ENCODE results near the gene KCNQ5.

KCNQ5 gene

DNA sequence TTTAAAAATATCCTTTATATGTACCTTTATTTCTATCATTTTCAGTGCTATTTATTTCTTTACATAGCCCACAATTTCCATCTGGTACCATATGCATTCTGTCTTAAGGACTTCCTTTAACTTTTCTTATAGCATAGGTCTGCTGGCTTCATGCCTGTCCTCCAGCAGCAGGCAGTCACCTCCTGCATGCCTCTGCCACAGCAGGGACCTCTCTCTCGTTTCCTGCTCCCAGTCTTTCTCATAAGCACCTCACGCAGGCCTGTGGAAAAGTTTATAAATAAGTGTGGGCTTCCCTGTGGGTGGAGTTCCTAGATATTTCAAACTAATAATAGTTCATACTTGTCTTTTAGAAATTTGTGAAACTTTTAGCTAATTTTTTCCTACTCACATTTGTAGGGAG, 133.9 kb downstream of the KCNQ5 start:
- no peak overlapping the region for H3K4me3 ChIP-seq (ENCODE audit: low read depth in 1 of 2, low read length in 2 of 2)
- no peaks in the 10 kb centered on the region for H3K36me3 ChIP-seq (ENCODE audit: insufficient read depth, low read length)
- H3K27me3 ChIP-seq (ENCODE audit: control insufficient read depth in 1 of 2, insufficient read depth in 2 of 2, low read length in 2 of 2) = no peaks in the 10 kb centered on the region
- no peak overlapping the region for H3K9ac ChIP-seq (ENCODE audit: low read length)
- no peaks in the 10 kb centered on the region for H3K4me1 ChIP-seq (ENCODE audit: insufficient read depth, low read length)
- H3K9me3 ChIP-seq (ENCODE audit: low read length) = no peaks in the 10 kb centered on the region
- no peak overlapping the region for H3K27ac ChIP-seq (ENCODE audit: low read depth, low read length)

DNA sequence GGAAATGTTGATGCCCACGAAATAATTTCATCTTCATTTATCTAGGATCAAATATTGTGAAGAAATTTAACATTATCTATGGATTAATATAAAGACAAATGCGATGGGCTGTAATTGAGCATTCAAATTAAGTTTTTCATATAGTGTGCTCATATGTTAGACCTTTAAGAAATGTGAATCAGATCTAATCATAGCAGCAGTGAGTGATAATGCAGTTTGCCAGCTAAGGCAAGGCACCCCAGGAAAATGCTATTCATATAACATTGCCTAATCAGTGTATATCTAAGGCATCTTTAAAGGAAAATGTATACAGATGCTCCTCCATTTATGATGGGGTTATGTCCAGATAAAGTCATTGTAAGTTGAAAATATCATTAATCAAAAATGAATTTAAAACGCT, 135.2 kb downstream of the KCNQ5 start:
- H3K27me3 ChIP-seq (ENCODE audit: control insufficient read depth in 1 of 2, insufficient read depth in 2 of 2, low read length in 2 of 2) = no peaks in the 10 kb centered on the region

GRCh38 chr6:72757926-72758325, 136.1 kb downstream of the KCNQ5 start:
- no peaks in the 10 kb centered on the region for H3K36me3 ChIP-seq (ENCODE audit: insufficient read depth, low read length)
- no peak overlapping the region for H3K4me3 ChIP-seq (ENCODE audit: low read depth in 1 of 2, low read length in 2 of 2)
- H3K9ac ChIP-seq (ENCODE audit: low read length) = no peak overlapping the region
- no peaks in the 10 kb centered on the region for H3K27me3 ChIP-seq (ENCODE audit: control insufficient read depth in 1 of 2, insufficient read depth in 2 of 2, low read length in 2 of 2)
- no peak overlapping the region for H3K27ac ChIP-seq (ENCODE audit: low read depth, low read length)
- H3K4me1 ChIP-seq (ENCODE audit: insufficient read depth, low read length) = no peaks in the 10 kb centered on the region
- H3K9me3 ChIP-seq (ENCODE audit: low read length) = no peaks in the 10 kb centered on the region

More for the DNA sequence above, 135.2 kb downstream of the KCNQ5 start:
- Histone ChIP-seq H3K36me3 (ENCODE audit: insufficient read depth, low read length) (no peaks in the 10 kb centered on the region), H3K4me3 (ENCODE audit: low read depth in 1 of 2, low read length in 2 of 2) (no peak overlapping the region), H3K9ac (ENCODE audit: low read length) (no peak overlapping the region), H3K9me3 (ENCODE audit: low read length) (no peaks in the 10 kb centered on the region), H3K4me1 (ENCODE audit: insufficient read depth, low read length) (no peaks in the 10 kb centered on the region), H3K27ac (ENCODE audit: low read depth, low read length) (no peak overlapping the region)

DNA sequence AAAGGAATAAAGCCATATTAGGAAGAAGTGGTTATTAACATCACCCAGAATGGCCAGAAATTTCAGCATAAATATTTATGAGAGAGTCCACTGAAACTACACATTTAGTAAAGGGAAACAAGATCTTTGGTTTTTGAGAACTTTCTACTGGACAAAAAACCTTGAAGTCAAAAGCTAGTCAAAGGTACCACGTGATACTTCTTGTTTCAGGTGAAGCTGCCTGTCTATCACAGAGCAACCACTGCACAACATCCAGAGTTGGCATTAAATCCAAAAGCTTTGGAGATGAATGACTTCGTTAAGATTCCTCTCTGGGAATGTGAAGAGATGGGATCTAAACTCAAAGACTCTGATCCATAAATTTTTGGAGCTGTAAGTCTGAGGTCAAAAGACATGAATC, 137.0 kb downstream of the KCNQ5 start:
- Histone ChIP-seq H3K9ac (ENCODE audit: low read length) (no peak overlapping the region), H3K4me1 (ENCODE audit: insufficient read depth, low read length) (no peaks in the 10 kb centered on the region), H3K9me3 (ENCODE audit: low read length) (no peaks in the 10 kb centered on the region), H3K27me3 (ENCODE audit: control insufficient read depth in 1 of 2, insufficient read depth in 2 of 2, low read length in 2 of 2) (no peaks in the 10 kb centered on the region), H3K27ac (ENCODE audit: low read depth, low read length) (no peak overlapping the region), H3K36me3 (ENCODE audit: insufficient read depth, low read length) (no peaks in the 10 kb centered on the region), H3K4me3 (ENCODE audit: low read depth in 1 of 2, low read length in 2 of 2) (no peak overlapping the region)

- Histone ChIP-seq H3K9ac (ENCODE audit: low read length) (no peak overlapping the region), H3K27me3 (ENCODE audit: control insufficient read depth in 1 of 2, insufficient read depth in 2 of 2, low read length in 2 of 2) (no peaks in the 10 kb centered on the region), H3K9me3 (ENCODE audit: low read length) (no peaks in the 10 kb centered on the region), H3K4me1 (ENCODE audit: insufficient read depth, low read length) (no peaks in the 10 kb centered on the region), H3K36me3 (ENCODE audit: insufficient read depth, low read length) (no peaks in the 10 kb centered on the region), H3K27ac (ENCODE audit: low read depth, low read length) (no peak overlapping the region), H3K4me3 (ENCODE audit: low read depth in 1 of 2, low read length in 2 of 2) (no peak overlapping the region)
Observed at GRCh38 chr6:72760114-72760793, 138.4 kb downstream of the KCNQ5 start.

DNA sequence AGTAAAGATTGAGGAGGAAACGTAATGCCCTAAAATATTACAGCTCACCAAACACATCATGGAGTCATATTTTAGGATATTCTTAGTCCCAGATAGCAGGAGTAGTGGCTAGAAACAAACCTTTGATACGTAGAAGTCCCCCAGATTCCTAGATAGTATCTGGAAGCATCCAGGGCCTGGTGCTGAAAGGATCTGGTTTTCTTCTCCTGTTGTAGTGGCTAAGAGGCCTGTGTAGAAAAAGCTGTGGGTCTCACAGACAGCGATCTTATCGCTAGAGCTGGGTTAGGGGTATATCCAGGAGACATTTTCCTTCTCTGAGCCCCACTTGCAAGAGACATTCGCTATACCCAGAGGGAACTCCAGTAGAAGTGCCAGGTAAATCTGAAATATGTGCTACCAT, 139.9 kb downstream of the KCNQ5 start:
- no peak overlapping the region for H3K27ac ChIP-seq (ENCODE audit: low read depth, low read length)
- no peaks in the 10 kb centered on the region for H3K9me3 ChIP-seq (ENCODE audit: low read length)
- H3K9ac ChIP-seq (ENCODE audit: low read length) = no peak overlapping the region
- no peaks in the 10 kb centered on the region for H3K27me3 ChIP-seq (ENCODE audit: control insufficient read depth in 1 of 2, insufficient read depth in 2 of 2, low read length in 2 of 2)
- no peaks in the 10 kb centered on the region for H3K36me3 ChIP-seq (ENCODE audit: insufficient read depth, low read length)
- no peak overlapping the region for H3K4me3 ChIP-seq (ENCODE audit: low read depth in 1 of 2, low read length in 2 of 2)
- H3K4me1 ChIP-seq (ENCODE audit: insufficient read depth, low read length) = no peaks in the 10 kb centered on the region

DNA sequence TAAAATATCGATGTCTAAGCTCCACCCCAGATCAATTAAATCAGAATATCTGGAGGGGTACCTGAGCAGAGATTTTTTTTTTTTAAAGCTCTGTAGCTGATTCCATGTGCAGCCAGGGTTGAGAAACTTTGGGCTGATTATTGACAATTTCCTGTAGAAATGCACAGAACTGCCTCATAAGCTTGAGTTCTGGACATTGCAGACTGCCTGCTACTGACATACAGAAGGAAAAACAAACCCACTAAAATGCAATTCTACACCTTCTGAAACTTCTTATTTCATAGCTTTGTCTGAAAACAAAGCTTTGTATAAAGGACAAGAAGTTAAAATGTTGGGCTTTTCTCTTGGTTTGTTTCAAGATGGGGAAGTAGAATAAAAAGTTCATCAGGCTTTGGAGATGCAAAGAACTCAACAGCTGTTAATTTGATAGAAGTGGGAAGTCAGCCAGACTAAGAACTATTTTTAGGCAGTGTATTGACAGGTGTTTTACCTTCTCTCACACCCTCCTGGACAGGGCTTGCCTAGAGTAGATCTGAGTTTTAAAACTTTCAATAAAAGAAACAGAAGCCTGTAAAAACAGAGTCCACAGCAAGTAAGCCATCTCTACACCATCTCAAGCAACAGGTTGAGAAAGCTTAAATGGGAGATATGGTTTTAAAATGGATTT, 147.7 kb downstream of the KCNQ5 start:
- Histone ChIP-seq H3K4me1 (ENCODE audit: insufficient read depth, low read length) (no peaks in the 10 kb centered on the region), H3K36me3 (ENCODE audit: insufficient read depth, low read length) (no peaks in the 10 kb centered on the region), H3K27ac (ENCODE audit: low read depth, low read length) (no peak overlapping the region), H3K9me3 (ENCODE audit: low read length) (no peaks in the 10 kb centered on the region), H3K9ac (ENCODE audit: low read length) (no peak overlapping the region), H3K4me3 (ENCODE audit: low read depth in 1 of 2, low read length in 2 of 2) (no peak overlapping the region), H3K27me3 (ENCODE audit: control insufficient read depth in 1 of 2, insufficient read depth in 2 of 2, low read length in 2 of 2) (no peaks in the 10 kb centered on the region)

GRCh38 chr6:72770959-72771358, 149.1 kb downstream of the KCNQ5 start:
- Histone ChIP-seq H3K27me3 (ENCODE audit: control insufficient read depth in 1 of 2, insufficient read depth in 2 of 2, low read length in 2 of 2) (no peaks in the 10 kb centered on the region), H3K4me3 (ENCODE audit: low read depth in 1 of 2, low read length in 2 of 2) (no peak overlapping the region), H3K36me3 (ENCODE audit: insufficient read depth, low read length) (no peaks in the 10 kb centered on the region), H3K9ac (ENCODE audit: low read length) (no peak overlapping the region), H3K9me3 (ENCODE audit: low read length) (no peaks in the 10 kb centered on the region), H3K27ac (ENCODE audit: low read depth, low read length) (no peak overlapping the region), H3K4me1 (ENCODE audit: insufficient read depth, low read length) (no peaks in the 10 kb centered on the region)

- H3K36me3 ChIP-seq (ENCODE audit: insufficient read depth, low read length) = no peaks in the 10 kb centered on the region
- no peaks in the 10 kb centered on the region for H3K4me1 ChIP-seq (ENCODE audit: insufficient read depth, low read length)
- no peaks in the 10 kb centered on the region for H3K9me3 ChIP-seq (ENCODE audit: low read length)
- H3K27me3 ChIP-seq (ENCODE audit: control insufficient read depth in 1 of 2, insufficient read depth in 2 of 2, low read length in 2 of 2) = no peaks in the 10 kb centered on the region
- no peak overlapping the region for H3K27ac ChIP-seq (ENCODE audit: low read depth, low read length)
- no peak overlapping the region for H3K4me3 ChIP-seq (ENCODE audit: low read depth in 1 of 2, low read length in 2 of 2)
- H3K9ac ChIP-seq (ENCODE audit: low read length) = no peak overlapping the region
Observed at GRCh38 chr6:72776456-72776855, 154.6 kb downstream of the KCNQ5 start.

DNA sequence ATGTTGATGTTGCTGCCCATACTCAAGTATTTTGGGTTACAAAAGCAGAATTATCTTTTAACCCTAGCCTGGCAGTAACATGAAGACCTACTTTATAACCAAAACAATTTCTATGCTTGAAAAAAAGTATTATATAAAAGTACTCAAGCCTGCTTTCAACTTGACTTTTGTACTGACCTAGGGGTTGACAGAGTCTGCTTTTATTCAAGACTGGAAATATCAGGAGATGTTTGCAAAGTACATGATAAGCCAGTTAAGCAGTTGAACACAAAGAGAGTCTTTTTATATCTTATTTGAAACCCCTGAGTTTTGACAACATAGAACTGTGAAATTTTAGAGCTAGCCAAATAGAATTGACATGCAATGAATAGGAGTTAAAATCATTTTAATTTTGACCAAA, 159.8 kb downstream of the KCNQ5 start:
- Histone ChIP-seq H3K4me3 (ENCODE audit: low read depth in 1 of 2, low read length in 2 of 2) (no peak overlapping the region), H3K36me3 (ENCODE audit: insufficient read depth, low read length) (no peaks in the 10 kb centered on the region), H3K27me3 (ENCODE audit: control insufficient read depth in 1 of 2, insufficient read depth in 2 of 2, low read length in 2 of 2) (no peaks in the 10 kb centered on the region), H3K9me3 (ENCODE audit: low read length) (no peaks in the 10 kb centered on the region), H3K27ac (ENCODE audit: low read depth, low read length) (no peak overlapping the region), H3K4me1 (ENCODE audit: insufficient read depth, low read length) (no peaks in the 10 kb centered on the region), H3K9ac (ENCODE audit: low read length) (no peak overlapping the region)

DNA sequence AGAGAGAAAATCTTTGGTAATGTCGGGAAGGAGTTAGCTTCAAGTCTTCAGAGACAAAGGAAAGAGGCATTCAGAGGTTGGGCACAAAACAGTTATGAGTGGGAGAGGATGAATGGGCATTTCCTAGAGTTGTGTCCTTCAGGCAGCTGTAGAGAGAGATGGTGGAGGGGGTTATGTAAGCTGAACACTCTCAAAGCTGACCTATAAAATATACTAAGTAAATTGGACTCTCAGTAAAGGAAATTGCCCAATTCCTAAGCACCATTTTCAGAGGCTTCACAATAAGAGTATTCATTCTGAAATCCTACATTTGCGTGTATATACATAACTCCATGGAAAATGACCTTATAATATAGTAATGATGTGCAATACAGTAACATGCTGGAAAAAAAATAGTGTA, 161.2 kb downstream of the KCNQ5 start:
- Histone ChIP-seq H3K36me3 (ENCODE audit: insufficient read depth, low read length) (no peaks in the 10 kb centered on the region), H3K9me3 (ENCODE audit: low read length) (no peaks in the 10 kb centered on the region), H3K27me3 (ENCODE audit: control insufficient read depth in 1 of 2, insufficient read depth in 2 of 2, low read length in 2 of 2) (no peaks in the 10 kb centered on the region), H3K4me3 (ENCODE audit: low read depth in 1 of 2, low read length in 2 of 2) (no peak overlapping the region), H3K9ac (ENCODE audit: low read length) (no peak overlapping the region), H3K4me1 (ENCODE audit: insufficient read depth, low read length) (peaks cover 4% of the 10 kb centered on the region), H3K27ac (ENCODE audit: low read depth, low read length) (no peak overlapping the region)

DNA sequence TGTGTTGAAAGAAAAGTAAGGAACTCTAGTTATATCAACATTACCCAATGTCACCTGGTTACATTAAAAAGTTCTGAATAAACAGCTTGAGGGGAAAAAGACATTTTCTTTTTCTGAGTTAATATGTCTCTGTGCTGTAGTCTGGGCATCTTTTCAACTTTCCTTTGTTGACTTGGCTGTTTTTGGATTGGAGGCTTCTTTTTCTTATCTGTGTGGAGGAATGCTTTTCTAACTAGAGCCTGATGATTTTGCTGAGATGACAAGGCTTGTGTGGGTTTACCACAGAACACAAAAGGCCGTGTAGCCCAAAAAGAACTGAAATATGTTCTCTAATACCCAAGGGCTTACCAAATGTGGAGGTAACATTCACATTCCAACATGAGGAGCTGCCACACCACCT, 161.8 kb downstream of the KCNQ5 start:
- H3K27me3 ChIP-seq (ENCODE audit: control insufficient read depth in 1 of 2, insufficient read depth in 2 of 2, low read length in 2 of 2) = no peaks in the 10 kb centered on the region
- H3K9me3 ChIP-seq (ENCODE audit: low read length) = no peaks in the 10 kb centered on the region
- no peak overlapping the region for H3K4me3 ChIP-seq (ENCODE audit: low read depth in 1 of 2, low read length in 2 of 2)
- no peak overlapping the region for H3K9ac ChIP-seq (ENCODE audit: low read length)
- H3K4me1 ChIP-seq (ENCODE audit: insufficient read depth, low read length) = peaks cover 4% of the 10 kb centered on the region
- no peak overlapping the region for H3K27ac ChIP-seq (ENCODE audit: low read depth, low read length)
- no peaks in the 10 kb centered on the region for H3K36me3 ChIP-seq (ENCODE audit: insufficient read depth, low read length)

Measured in muscle layer of colon (tissue), 2 donors.